Panc1 (cell line): ENCODE data around the gene ASPHD2. TPM values are rescaled to one million over a fixed set of nuclear protein-coding genes. Genes with fewer than 3 reads are reported as not detected.

ENCODE experiments used
- ATAC-seq: fragments of 200-7000 bp; cut with Tn5 transposase; 2 replicates; pipeline ENCODE4 v1.9.1; 2020; ENCODE audit warnings: mild to moderate bottlenecking, moderate library complexity
- BruUV-seq: library from RNA; stranded (reverse); fragments of 400-500 nt; replicated peaks from 2 replicates; lab custom pipeline; 2021; lab: Mats Ljungman, UMichigan
- CTCF ChIA-PET: fragments of 300-600 bp; sonication (Branson Sonifier 250); formaldehyde crosslinking; loops from one replicate; lab custom pipeline; 2022; ENCODE audit warnings: antibody characterized with exemption; lab: Charles Lee
- POLR2A ChIA-PET: fragments of 300-600 bp; sonication (Branson Sonifier 250); formaldehyde crosslinking; loops from one replicate; lab custom pipeline; 2022; ENCODE audit warnings: antibody characterized with exemption; lab: Charles Lee
- DNase-seq: peaks from one replicate; pipeline ENCODE4 v3.0.0-alpha.2; 2010; ENCODE audit warnings: low read depth, low spot score
- H3K27ac ChIP-seq: 2 replicates; pipeline ENCODE4 v1.5.1; 2011; ENCODE audit warnings: mild to moderate bottlenecking, low read length, inconsistent platforms
- H3K27me3 ChIP-seq: fragments of 200-500 bp; sonication (Bioruptor generic); 2 replicates; pipeline ENCODE4 v1.6.0; 2014; ENCODE audit warnings: low read length, inconsistent platforms; ENCODE audit not compliant: control insufficient read depth, insufficient read depth
- H3K36me3 ChIP-seq: fragments of 200-500 bp; sonication (Bioruptor generic); 2 replicates; pipeline ENCODE4 v1.5.1; 2014; ENCODE audit warnings: inconsistent platforms, mild to moderate bottlenecking, low read length, moderate library complexity; ENCODE audit not compliant: control insufficient read depth, insufficient read depth
- H3K4me1 ChIP-seq: 2 replicates; pipeline ENCODE4 v1.5.1; 2011; ENCODE audit warnings: inconsistent platforms, mild to moderate bottlenecking, low read length, moderate library complexity; ENCODE audit not compliant: control insufficient read depth, insufficient read depth
- H3K4me3 ChIP-seq, 2 experiments: 2 replicates each; pipeline ENCODE4 v1.5.1; 2011 to 2012; ENCODE audit warnings: low read depth in 2 of 2, low read length in 2 of 2, mild to moderate bottlenecking in 2 of 2, inconsistent platforms in 1 of 2, moderate library complexity in 1 of 2
- H3K9me3 ChIP-seq: fragments of 200-500 bp; sonication (Bioruptor generic); 2 replicates; pipeline ENCODE4 v1.5.1; 2014; ENCODE audit warnings: low read depth, mild to moderate bottlenecking, inconsistent platforms, low read length, moderate library complexity; ENCODE audit not compliant: control insufficient read depth, insufficient read depth
- CTCF ChIP-seq: fragments of 450-650 bp; IDR thresholded peaks from 2 replicates; pipeline ENCODE4 v1.5.1; 2017; ENCODE audit warnings: mild to moderate bottlenecking
- POLR2AphosphoS5 ChIP-seq: IDR thresholded peaks from 2 replicates; pipeline ENCODE4 v1.6.1; 2012; ENCODE audit warnings: mild to moderate bottlenecking, low read depth, low read length, moderate library complexity
- REST ChIP-seq, 2 experiments: IDR thresholded peaks; 2 replicates each; pipeline ENCODE4 v1.6.1; 2011 to 2012; ENCODE audit warnings: low read depth in 2 of 2, control low read depth in 1 of 2, low read length in 1 of 2, mild to moderate bottlenecking in 1 of 2, moderate library complexity in 1 of 2; ENCODE audit not compliant: insufficient read depth in 1 of 2
- SIN3A ChIP-seq: IDR thresholded peaks from 2 replicates; pipeline ENCODE4 v1.6.1; 2012; ENCODE audit warnings: low read depth, mild to moderate bottlenecking, low read length, moderate library complexity, borderline replicate concordance; ENCODE audit not compliant: insufficient read depth
- TCF7L2 ChIP-seq: IDR thresholded peaks from 2 replicates; pipeline ENCODE4 v1.6.1; 2011; ENCODE audit warnings: mild to moderate bottlenecking, low read depth, low read length, inconsistent platforms
- in situ Hi-C: cut with HindIII; loops from 2 replicates; pipeline ENCODE4 v1.10.0; 2016; ENCODE audit warnings: low sequenced_read_pairs, low pct_unique_long_range_greater_than_20kb
- intact Hi-C: fragments of 100-400 bp; cut with micrococcal nuclease; formaldehyde crosslinking; loops from one replicate; pipeline ENCODE4 v1.10.0; 2022; ENCODE audit not compliant: unreplicated experiment
- total RNA-seq: library from RNA; stranded (reverse); gene quantifications from one replicate; pipeline ENCODE4 v1.2.1, GENCODE V29; 2021; ENCODE audit not compliant: unreplicated experiment

The ASPHD2 gene
- total RNA-seq, 1 experiment from 2014 or later: 0.15 TPM

DNA sequence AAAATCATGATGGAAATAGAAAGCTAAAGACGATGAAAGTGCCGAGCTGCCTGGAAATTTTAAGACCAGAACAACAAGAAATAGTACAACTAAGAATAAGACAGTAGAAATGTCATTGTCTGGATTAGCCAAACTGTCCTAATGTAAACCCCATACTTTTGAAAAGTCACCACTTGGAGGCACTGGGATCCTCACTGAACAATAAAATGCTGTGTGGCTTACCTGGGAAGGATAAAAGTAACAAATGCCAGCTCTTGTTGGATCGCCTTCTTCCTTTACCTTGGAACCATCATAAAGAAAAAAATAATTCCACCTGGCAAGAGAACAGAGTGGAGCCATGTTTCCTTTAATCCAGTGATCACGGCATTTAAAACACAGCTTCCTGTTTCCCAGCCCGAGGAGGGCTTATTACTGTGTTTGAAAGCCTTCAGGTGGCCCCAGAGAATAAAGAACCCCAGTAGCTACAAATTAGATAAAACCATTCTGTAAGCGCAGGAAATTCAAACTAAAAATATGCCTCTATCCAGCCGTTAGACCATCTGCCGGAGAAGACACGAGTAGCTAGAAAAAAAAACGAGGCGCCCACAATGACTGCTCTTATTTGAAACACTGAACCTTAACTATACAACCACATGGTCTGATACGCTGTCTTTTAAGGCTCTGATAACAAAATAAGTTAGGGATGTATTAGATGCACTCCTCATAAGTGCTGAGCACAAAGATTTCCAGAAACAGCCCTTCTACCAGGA, 50.2 kb downstream of the ASPHD2 start:
- POLR2A ChIA-PET: no interaction called here
- Histone ChIP-seq H3K4me3 (peak overlapping the region; percentile 27 to 43), H3K27me3 (no peaks in the 10 kb centered on the region), H3K4me1 (peaks cover 28% of the 10 kb centered on the region), H3K9me3 (no peaks in the 10 kb centered on the region), H3K27ac (peak overlapping the region; percentile 69; the same call in 1 of the 2 replicates), H3K36me3 (peaks cover 2% of the 10 kb centered on the region)
- in situ Hi-C loops (no loop called here), intact Hi-C loops (no loop called here)
- CTCF ChIA-PET: interaction anchor here (0.6 kb wide), 1 partner anchor 165 kb away, joined by 3 read pairs; no protein-coding TSS in a partner anchor
- ATAC-seq: no peak
- no peak for DNase-seq
- BruUV-seq: no TSS peak
- no peak for TF ChIP-seq CTCF
- no peak for TF ChIP-seq POLR2AphosphoS5
- no peak for TF ChIP-seq REST (IDR thresholded peaks at IDR 0.05; ENCODE audit: insufficient read depth in 1 of 2, low read depth in 2 of 2, low read length in 1 of 2)
- TF ChIP-seq TCF7L2: no peak
- TF ChIP-seq SIN3A: no peak

GRCh38 chr22:26479792-26480610, 50.9 kb downstream of the ASPHD2 start:
- peak overlapping the region; percentile 69; the same call in 1 of the 2 replicates for H3K27ac ChIP-seq
- peaks cover 2% of the 10 kb centered on the region for H3K36me3 ChIP-seq
- H3K9me3 ChIP-seq: no peaks in the 10 kb centered on the region
- intact Hi-C loops: no loop called here
- TF ChIP-seq REST (IDR thresholded peaks at IDR 0.05; ENCODE audit: insufficient read depth in 1 of 2, low read depth in 2 of 2, low read length in 1 of 2): no peak
- TF ChIP-seq SIN3A: no peak
- TF ChIP-seq TCF7L2: no peak
- no peak for TF ChIP-seq POLR2AphosphoS5
- no peak for TF ChIP-seq CTCF
- DNase-seq: no peak
- ChIA-PET POLR2A (interaction anchor here (0.6 kb wide), 1 partner anchor 17 kb away, joined by 3 read pairs; no protein-coding TSS in a partner anchor), CTCF (no interaction called here)
- H3K27me3 ChIP-seq: no peaks in the 10 kb centered on the region
- ATAC-seq: no peak
- H3K4me3 ChIP-seq: peak overlapping the region; percentile 27 to 43
- no TSS peak for BruUV-seq
- in situ Hi-C loops: no loop called here
- H3K4me1 ChIP-seq: peaks cover 30% of the 10 kb centered on the region
